ENCODE data around the gene MICAL3. TPM values are rescaled to one million over a fixed set of nuclear protein-coding genes. Genes with fewer than 3 reads are reported as not detected.
A peak's percentile ranks its signal among the peaks of the same experiment; 100 is the strongest.

The MICAL3 gene
- total and polyA plus RNA-seq, 9 of the 15 experiments (the other 6 are each of a cell fraction or from before 2014, with no cell fraction given) = 0.53 to 32.1 (median 12.3) TPM

- TF ChIP-seq TAF1 (IDR thresholded peaks at IDR 0.05; ENCODE audit: control insufficient read depth, extremely low read depth, insufficient read depth, low read length, severe bottlenecking) = no peak
- peak; percentile 99 for TF ChIP-seq ZNF395 (CRISPR knock-in tag; IDR thresholded peaks at IDR 0.05)
- TF ChIP-seq CHD1 (IDR thresholded peaks at IDR 0.05; ENCODE audit: low read length) = no peak
- no peak for TF ChIP-seq PATZ1 (CRISPR knock-in tag; IDR thresholded peaks at IDR 0.05; ENCODE audit: borderline replicate concordance)
- TF ChIP-seq ZNF780A (CRISPR knock-in tag; IDR thresholded peaks at IDR 0.05) = no peak
- TF ChIP-seq TSC22D4 (tag; IDR thresholded peaks at IDR 0.05) = no peak
- 0 out of 2 replicates have a peak, but pooled peaks have one; percentile 34 for TF ChIP-seq HDGF (IDR thresholded peaks at IDR 0.05)
- peak; percentile 94 for TF ChIP-seq SMARCC2 (IDR thresholded peaks at IDR 0.05; ENCODE audit: low read depth)
- TF ChIP-seq CREM (IDR thresholded peaks at IDR 0.05; ENCODE audit: low read depth) = peak; percentile 87
- TF ChIP-seq BCL6 (CRISPR knock-in tag; IDR thresholded peaks at IDR 0.05) = no peak
- TF ChIP-seq ZC3H11A (IDR thresholded peaks at IDR 0.05; ENCODE audit: low read depth, low read length) = no peak
- no peak for TF ChIP-seq SUPT5H (IDR thresholded peaks at IDR 0.05)
- TF ChIP-seq CHAMP1 (IDR thresholded peaks at IDR 0.05) = peak; percentile 66; the same call in 1 of the 2 replicates
- TF ChIP-seq PYGO2 (tag; IDR thresholded peaks at IDR 0.05) = no peak; the same call in 1 of the 2 replicates
- no peak for TF ChIP-seq IFI16 (CRISPR knock-in tag; IDR thresholded peaks at IDR 0.05)
- peak; percentile 16; the same call in 1 of the 2 replicates for TF ChIP-seq NFATC3 (IDR thresholded peaks at IDR 0.05)
- peak; percentile 27; the same call in 1 of the 2 replicates for TF ChIP-seq RAD51 (IDR thresholded peaks at IDR 0.05; ENCODE audit: borderline replicate concordance, low read depth)
- TF ChIP-seq FUS (optimal IDR thresholded peaks at IDR 0.05; ENCODE audit: low read depth, low read length) = no peak
- TF ChIP-seq PHB2 (IDR thresholded peaks at IDR 0.05; ENCODE audit: low read depth) = peak; percentile 95
- no peak for TF ChIP-seq SLC30A9 (CRISPR knock-in tag; IDR thresholded peaks at IDR 0.05)
- no peak for TF ChIP-seq ZNF146 (CRISPR knock-in tag; IDR thresholded peaks at IDR 0.05; ENCODE audit: unreplicated experiment)
Measured at GRCh38 chr22:17980638-17981051, 43.7 kb downstream of the MICAL3 start (continued).

All from K562 (cell line).